ENCODE data around the gene UPF2. TPM values are rescaled to one million over a fixed set of nuclear protein-coding genes. Genes with fewer than 3 reads are reported as not detected.

The UPF2 gene
- total and polyA plus RNA-seq, 3 donors from 2014 or later = 15.7 to 43.7 (median 36.9) TPM

DNA sequence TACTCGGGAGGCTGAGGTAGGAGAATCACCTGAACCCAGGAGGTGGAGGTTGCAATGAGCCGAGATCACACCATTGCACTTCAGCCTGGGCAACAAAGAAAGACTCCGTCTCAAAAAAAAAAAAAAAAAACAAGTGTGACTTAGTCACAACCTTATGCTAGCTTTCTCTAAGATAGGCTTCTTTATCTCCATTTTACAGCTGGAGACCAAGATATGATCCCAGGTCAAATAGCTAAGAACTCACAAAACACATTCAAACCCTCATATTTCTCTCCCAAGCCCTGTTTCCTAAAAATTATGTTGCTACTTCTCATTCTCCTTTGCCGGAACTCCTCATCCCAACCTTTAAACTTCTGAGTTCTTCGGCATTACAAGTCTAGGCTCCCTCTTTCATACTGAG, 13.1 kb upstream of the UPF2 start:
- H3K36me3 ChIP-seq (ENCODE audit: low read depth, missing control alignments) = no peaks in the 10 kb centered on the region
- H3K27ac ChIP-seq = no peak overlapping the region
- intact Hi-C loops (cut with DNase I; ENCODE audit: low total_unique reads) = no loop called here
- TF ChIP-seq CTCF (IDR thresholded peaks at IDR 0.05) (no peak), POLR2A (IDR thresholded peaks at IDR 0.05) (no peak)
- peaks cover 4% of the 10 kb centered on the region for H3K4me1 ChIP-seq
- DNase-seq = no peak
- H3K27me3 ChIP-seq = no peaks in the 10 kb centered on the region
- WGBS, 2 donors = 91 to 92% methylated on average over 5 of the region's 5 CpGs
- H3K9me3 ChIP-seq = no peaks in the 10 kb centered on the region
- no peak overlapping the region for H3K4me3 ChIP-seq

DNA sequence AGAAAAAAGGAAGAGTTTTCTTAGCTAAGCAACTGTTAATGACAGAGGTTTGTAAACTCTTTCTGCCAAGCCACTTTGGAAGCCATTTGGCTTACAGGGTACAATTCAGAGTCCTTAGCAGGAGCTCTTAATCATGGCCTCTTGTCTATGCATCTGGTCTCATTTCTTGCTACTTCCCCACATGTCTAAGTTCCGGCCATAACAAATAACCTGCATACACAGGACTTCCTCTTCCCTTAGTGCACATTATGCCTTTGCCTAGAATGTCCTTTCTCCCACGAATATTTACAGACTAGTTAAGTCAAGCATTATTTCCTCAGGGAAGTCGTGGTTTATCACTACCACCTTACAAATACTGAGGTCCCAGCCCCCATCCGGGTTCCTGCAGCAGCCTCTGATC, 8.6 kb upstream of the UPF2 start:
- no peaks in the 10 kb centered on the region for H3K9me3 ChIP-seq
- 72 to 76% methylated on average over 4 of the region's 4 CpGs for WGBS, 2 donors
- intact Hi-C loops (cut with DNase I; ENCODE audit: low total_unique reads) = no loop called here

GRCh38 chr10:12050528-12050927, 7.9 kb upstream of the UPF2 start:
- no peaks in the 10 kb centered on the region for H3K36me3 ChIP-seq (ENCODE audit: low read depth, missing control alignments)
- TF ChIP-seq POLR2A (IDR thresholded peaks at IDR 0.05) (no peak), CTCF (IDR thresholded peaks at IDR 0.05) (no peak)

More for the DNA sequence above, 8.6 kb upstream of the UPF2 start:
- Histone ChIP-seq H3K36me3 (ENCODE audit: low read depth, missing control alignments) (no peaks in the 10 kb centered on the region), H3K4me3 (no peak overlapping the region), H3K27ac (no peak overlapping the region), H3K27me3 (no peaks in the 10 kb centered on the region), H3K4me1 (peaks cover 4% of the 10 kb centered on the region)
- no peak for TF ChIP-seq CTCF (IDR thresholded peaks at IDR 0.05)
- TF ChIP-seq POLR2A (IDR thresholded peaks at IDR 0.05) = no peak
- DNase-seq = no peak

DNA sequence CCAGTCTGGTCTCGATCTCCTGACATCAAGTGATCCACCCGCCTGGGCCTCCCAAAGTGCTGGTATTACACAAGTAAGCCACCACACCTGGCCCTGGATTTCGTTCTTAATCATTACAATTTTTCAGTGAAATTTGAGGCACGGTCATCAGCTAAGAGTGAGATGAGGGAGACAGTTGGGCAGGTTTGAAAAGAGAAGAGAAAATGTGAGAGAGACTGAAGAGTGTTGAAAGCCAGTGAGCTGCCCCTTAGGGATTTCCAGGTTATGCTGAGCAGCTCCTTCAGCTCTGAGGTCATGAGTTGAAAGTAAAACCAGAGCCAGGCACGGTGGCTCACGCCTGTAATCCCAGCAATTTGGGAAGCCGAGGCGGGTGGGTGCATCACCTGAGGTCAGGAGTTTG, 5.9 kb upstream of the UPF2 start:
- no peak for TF ChIP-seq CTCF (IDR thresholded peaks at IDR 0.05)
- TF ChIP-seq POLR2A (IDR thresholded peaks at IDR 0.05) = no peak
- no peaks in the 10 kb centered on the region for H3K9me3 ChIP-seq
- H3K4me3 ChIP-seq = no peak overlapping the region
- no peak for DNase-seq
- 83 to 84% methylated on average over 8 of the region's 8 CpGs for WGBS, 2 donors
- no peak overlapping the region for H3K27ac ChIP-seq
- no peaks in the 10 kb centered on the region for H3K27me3 ChIP-seq
- intact Hi-C loops (cut with DNase I; ENCODE audit: low total_unique reads) = no loop called here
- peaks cover under 1% of the 10 kb centered on the region for H3K4me1 ChIP-seq
- H3K36me3 ChIP-seq (ENCODE audit: low read depth, missing control alignments) = no peaks in the 10 kb centered on the region

More at GRCh38 chr10:12050528-12050927, 7.9 kb upstream of the UPF2 start:
- intact Hi-C loops (cut with DNase I; ENCODE audit: low total_unique reads) = no loop called here
- peaks cover 4% of the 10 kb centered on the region for H3K4me1 ChIP-seq
- no peak for DNase-seq
- no peak overlapping the region for H3K27ac ChIP-seq
- no peaks in the 10 kb centered on the region for H3K27me3 ChIP-seq
- H3K4me3 ChIP-seq = no peak overlapping the region
- H3K9me3 ChIP-seq = no peaks in the 10 kb centered on the region

- TF ChIP-seq POLR2A (IDR thresholded peaks at IDR 0.05) (no peak), CTCF (IDR thresholded peaks at IDR 0.05) (no peak)
- intact Hi-C loops (cut with DNase I; ENCODE audit: low total_unique reads) = no loop called here
Observed at GRCh38 chr10:12045596-12045995, 3.0 kb upstream of the UPF2 start.

More at GRCh38 chr10:12045596-12045995, 3.0 kb upstream of the UPF2 start:
- Histone ChIP-seq H3K9me3 (no peaks in the 10 kb centered on the region), H3K36me3 (ENCODE audit: low read depth, missing control alignments) (no peaks in the 10 kb centered on the region), H3K27ac (no peak overlapping the region), H3K4me1 (peaks cover 5% of the 10 kb centered on the region), H3K4me3 (no peak overlapping the region), H3K27me3 (no peaks in the 10 kb centered on the region)
- WGBS, 2 donors = 77 to 79% methylated on average over 5 of the region's 5 CpGs
- no peak for DNase-seq
